Retinal pigment epithelial cell (primary cell): ENCODE measurements around the gene MEF2D.
A peak's percentile ranks its signal among the peaks of the same experiment; 100 is the strongest.

ENCODE experiments used
- DNase-seq: peaks from one replicate; pipeline ENCODE4 v3.0.0-alpha.2; 2010; ENCODE audit warnings: low read depth
- H3K4me3 ChIP-seq: 2 replicates; pipeline ENCODE4 v1.5.1; 2011; ENCODE audit warnings: mild to moderate bottlenecking, low read length, control low read depth, moderate library complexity
- TF ChIP-seq, protein P1 (sequence below): conservative IDR thresholded peaks from 2 replicates; pipeline ENCODE4 v1.5.1; 2011; ENCODE audit warnings: low read depth, low read length, control low read depth, inconsistent platforms

Gene MEF2D

DNA sequence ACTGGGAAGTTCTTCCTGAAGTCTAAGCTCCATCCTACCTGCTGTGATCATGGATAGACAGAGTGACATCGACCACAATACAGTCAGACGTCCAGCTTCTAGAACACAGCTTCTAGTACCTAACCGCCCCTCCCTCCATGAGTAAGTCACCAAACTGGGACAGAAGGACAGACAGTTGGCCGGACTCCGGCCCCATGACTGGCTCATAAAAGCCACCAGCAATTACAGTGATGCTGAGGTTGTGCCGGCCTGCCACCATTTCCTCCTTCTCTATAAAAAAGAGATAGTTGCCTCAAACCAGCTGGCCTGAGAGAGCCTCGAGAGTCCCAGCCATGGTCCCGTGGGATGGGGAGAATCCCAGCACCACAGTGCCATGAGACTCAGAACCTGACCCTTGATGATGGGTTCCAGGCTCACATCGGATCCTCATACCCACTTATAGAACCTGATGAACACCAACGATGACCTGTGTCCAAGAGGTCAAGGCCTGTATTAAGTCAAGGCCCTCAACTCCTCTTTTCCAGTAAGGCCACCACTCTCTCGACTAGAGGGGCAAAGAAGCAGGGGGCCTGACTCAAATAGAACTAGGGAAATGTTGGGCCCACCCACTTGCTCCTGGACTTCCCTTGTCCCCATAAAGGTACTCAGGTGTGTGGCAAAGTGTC is 3.4 kb downstream of the MEF2D start:
- TF ChIP-seq, protein P1, sequence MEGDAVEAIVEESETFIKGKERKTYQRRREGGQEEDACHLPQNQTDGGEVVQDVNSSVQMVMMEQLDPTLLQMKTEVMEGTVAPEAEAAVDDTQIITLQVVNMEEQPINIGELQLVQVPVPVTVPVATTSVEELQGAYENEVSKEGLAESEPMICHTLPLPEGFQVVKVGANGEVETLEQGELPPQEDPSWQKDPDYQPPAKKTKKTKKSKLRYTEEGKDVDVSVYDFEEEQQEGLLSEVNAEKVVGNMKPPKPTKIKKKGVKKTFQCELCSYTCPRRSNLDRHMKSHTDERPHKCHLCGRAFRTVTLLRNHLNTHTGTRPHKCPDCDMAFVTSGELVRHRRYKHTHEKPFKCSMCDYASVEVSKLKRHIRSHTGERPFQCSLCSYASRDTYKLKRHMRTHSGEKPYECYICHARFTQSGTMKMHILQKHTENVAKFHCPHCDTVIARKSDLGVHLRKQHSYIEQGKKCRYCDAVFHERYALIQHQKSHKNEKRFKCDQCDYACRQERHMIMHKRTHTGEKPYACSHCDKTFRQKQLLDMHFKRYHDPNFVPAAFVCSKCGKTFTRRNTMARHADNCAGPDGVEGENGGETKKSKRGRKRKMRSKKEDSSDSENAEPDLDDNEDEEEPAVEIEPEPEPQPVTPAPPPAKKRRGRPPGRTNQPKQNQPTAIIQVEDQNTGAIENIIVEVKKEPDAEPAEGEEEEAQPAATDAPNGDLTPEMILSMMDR, result no peak
- no peak overlapping the region for H3K4me3 ChIP-seq

DNA sequence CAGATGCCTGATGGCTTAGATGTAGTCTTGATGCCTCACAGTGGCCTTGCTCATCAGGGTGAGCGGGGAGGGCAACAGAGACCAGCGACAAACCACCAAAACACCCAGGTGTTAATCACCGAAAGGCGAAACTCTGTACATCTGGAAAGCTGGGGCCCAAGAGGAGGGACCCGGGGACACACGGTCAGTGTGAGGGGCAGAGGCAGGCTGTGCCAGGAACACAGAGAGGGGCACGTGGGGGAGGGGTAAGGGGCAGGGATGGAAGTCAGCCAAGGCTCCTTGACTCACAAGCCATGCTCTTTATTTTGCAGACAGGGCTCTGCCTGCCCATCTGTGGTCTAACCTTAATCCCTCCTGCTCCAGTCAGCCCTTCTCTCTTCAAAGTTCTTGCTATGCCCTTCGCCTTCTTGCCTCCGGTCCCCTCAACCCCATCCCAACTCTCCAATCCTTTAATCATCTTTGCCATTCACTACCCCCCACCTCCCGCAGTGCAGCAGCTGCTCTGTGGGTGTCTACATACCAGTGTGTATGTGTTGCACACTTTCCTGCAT is 4.3 kb downstream of the MEF2D start:
- H3K4me3 ChIP-seq, result peak overlapping the region; percentile 22
- peak; percentile 48 for DNase-seq
- TF ChIP-seq, protein P1, result no peak

More for the DNA sequence above, 3.4 kb downstream of the MEF2D start:
- DNase-seq, result no peak

DNA sequence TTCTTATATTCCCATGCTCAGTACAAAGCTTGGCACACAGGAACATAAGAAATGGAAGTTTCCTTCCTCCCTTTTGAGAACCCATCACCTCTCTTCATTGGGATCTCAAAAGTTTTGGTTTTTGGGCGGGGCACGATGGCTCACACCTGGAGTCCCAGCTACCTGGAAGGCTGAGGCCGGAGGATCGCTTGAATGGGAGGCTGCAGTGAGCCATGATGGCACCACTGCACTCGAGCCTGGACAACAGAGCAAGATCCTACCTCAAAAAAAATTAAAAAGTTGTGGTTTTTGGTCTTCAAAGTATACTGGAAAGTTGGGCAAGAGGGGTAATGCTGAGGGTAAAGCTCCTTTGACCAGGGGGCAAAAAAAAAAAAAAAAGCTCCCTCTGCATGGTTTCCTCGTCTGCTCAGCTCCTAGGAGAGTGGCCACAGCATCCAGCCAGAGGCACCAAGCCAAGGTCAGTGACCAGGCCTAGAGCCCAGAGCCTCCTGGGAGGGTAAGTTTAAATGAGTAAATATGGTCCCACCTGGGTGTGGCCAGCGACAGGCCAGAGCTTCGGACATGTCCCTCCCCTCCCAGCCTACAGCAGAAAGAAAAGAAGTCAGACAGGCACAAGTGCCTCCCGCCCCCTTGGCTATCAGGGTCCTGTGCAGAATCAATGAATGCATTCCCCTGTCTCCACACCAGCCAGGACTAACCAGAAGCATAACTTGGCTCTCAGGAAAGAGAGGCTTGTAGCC is 5.0 kb downstream of the MEF2D start:
- no peak for DNase-seq

DNA sequence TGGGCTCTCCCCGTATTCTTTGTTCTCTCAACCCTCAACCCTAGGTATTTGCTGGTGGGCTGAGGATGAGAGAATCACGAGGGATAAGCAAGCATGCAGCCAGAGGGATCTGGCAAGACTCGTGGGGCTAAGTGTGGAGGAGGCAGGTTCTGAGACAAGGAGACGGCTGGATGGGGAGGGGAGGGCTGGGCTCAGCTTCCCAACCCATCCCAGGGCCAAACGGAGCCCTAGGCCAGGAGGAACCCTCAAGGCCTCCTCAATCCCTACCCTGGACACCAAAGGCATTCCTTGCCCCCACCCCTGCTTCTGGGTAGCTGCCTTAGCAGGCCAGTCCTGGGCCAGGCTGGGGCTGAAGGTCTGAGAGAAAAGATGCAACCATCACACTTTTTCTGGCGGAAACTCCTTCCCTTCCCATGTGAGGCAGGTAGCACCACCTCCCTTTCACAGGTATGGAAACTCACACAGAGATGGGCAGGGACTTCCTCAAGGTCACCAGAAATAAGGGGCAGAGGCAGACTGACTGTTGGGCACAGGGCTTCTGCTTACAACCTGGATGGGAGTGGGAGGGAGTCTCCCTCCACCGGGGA is 6.2 kb downstream of the MEF2D start:
- no peak for DNase-seq
- H3K4me3 ChIP-seq, result no peak overlapping the region
- TF ChIP-seq, protein P1, result no peak

More for the DNA sequence above, 5.0 kb downstream of the MEF2D start:
- no peak overlapping the region for H3K4me3 ChIP-seq
- TF ChIP-seq, protein P1, result no peak

DNA sequence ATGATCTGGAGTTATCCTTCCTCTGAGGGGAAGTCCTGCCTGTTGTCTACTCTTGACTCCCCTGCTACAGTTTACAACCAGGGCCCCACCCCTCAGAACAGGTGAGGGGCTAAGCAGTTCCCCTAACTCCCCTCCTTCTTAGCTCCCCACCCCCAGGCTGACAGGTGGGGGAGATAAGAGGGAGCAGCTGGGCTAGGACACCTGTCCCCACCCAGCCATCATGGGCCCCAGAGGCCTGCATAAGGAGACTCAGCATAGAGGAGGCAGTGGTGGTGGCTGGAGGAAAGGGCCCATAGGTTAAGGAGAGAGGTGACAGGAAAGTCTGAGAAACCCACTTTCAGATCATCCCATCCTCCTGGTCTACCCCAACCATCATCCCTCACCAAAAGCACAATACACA is 6.8 kb downstream of the MEF2D start:
- TF ChIP-seq, protein P1, result no peak
- H3K4me3 ChIP-seq, result no peak overlapping the region
- DNase-seq, result no peak

DNA sequence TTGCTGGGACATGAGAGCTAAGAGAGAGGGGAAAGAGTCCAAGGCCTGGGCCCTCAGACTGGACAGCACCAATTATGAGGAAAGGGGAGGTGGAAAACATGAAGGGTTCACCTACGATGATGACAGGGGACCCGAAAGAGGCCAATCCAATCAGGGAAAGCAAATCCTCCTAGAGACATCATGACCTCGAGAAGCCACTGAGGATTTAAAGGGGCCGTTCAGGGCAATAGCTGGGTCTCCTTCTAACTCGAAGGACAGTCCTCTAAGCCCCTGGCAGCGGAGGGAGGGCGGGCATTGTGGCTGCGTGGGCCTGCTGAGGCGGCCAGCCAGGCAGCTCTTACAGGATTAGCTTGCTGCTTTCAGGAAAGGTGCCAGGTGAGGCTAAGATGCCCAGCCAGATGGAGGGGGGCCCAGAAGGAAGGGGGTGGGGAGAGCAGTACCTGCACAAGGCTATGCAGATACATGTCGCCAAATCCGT is 7.4 kb downstream of the MEF2D start:
- no peak overlapping the region for H3K4me3 ChIP-seq
- TF ChIP-seq, protein P1, result no peak
- DNase-seq, result peak; percentile 44
